Chondrocyte (in vitro differentiated cells): ENCODE data around the gene LRRC28. TPM values are rescaled to one million over a fixed set of nuclear protein-coding genes. Genes with fewer than 3 reads are reported as not detected.
A peak's percentile ranks its signal among the peaks of the same experiment; 100 is the strongest.

Experiments
- DNase-seq: peaks from one replicate; pipeline ENCODE4 v3.0.0; 2021; ENCODE audit warnings: mixed read lengths, low spot score
- H3K27ac Mint-ChIP-seq: one replicate; pipeline ENCODE4 v1.8.0; 2021; ENCODE audit warnings: mild to moderate bottlenecking, moderate library complexity, mixed read lengths; ENCODE audit not compliant: unreplicated experiment
- H3K27me3 Mint-ChIP-seq: 2 replicates; pipeline ENCODE4 v1.8.0; 2021; ENCODE audit warnings: low read depth, mixed read lengths
- H3K36me3 Mint-ChIP-seq: 2 replicates; pipeline ENCODE4 v1.8.0; 2021; ENCODE audit warnings: low read depth, mixed read lengths
- H3K4me1 Mint-ChIP-seq: 2 replicates; pipeline ENCODE4 v1.8.0; 2021; ENCODE audit warnings: low read depth, mild to moderate bottlenecking, mixed read lengths
- H3K4me3 Mint-ChIP-seq: one replicate; pipeline ENCODE4 v1.8.0; 2021; ENCODE audit warnings: mild to moderate bottlenecking, moderate library complexity, mixed read lengths; ENCODE audit not compliant: unreplicated experiment
- H3K9me3 Mint-ChIP-seq: 2 replicates; pipeline ENCODE4 v1.8.0; 2021; ENCODE audit warnings: low read depth, mixed read lengths
- CTCF ChIP-seq: fragments of 200-600 bp; sonication (generic); IDR thresholded peaks from 2 replicates; pipeline ENCODE4 v1.5.0; 2021; ENCODE audit warnings: antibody characterized with exemption, mild to moderate bottlenecking, moderate library complexity
- total RNA-seq: library from RNA; stranded (reverse); gene quantifications from 3 replicates; pipeline ENCODE4 v1.2.1, GENCODE V29; 2021

The LRRC28 gene
- total RNA-seq, 1 donor from 2014 or later, result 28.5 TPM

- DNase-seq, result peak; percentile 72
- TF ChIP-seq CTCF, result no peak
- Mint-ChIP-seq H3K4me1 (peaks cover 40% of the 10 kb centered on the region), H3K27me3 (no peaks in the 10 kb centered on the region), H3K27ac (peak overlapping the region; percentile 89), H3K36me3 (no peaks in the 10 kb centered on the region), H3K4me3 (no peak overlapping the region), H3K9me3 (no peaks in the 10 kb centered on the region)
These were observed 175.3 kb downstream of the LRRC28 start for GRCh38 chr15:99426431-99427105.

GRCh38 chr15:99427210-99427609 lies 175.9 kb downstream of the LRRC28 start:
- DNase-seq, result peak; percentile 53
- Mint-ChIP-seq H3K4me3 (no peak overlapping the region), H3K27me3 (no peaks in the 10 kb centered on the region), H3K9me3 (no peaks in the 10 kb centered on the region), H3K27ac (no peak overlapping the region), H3K36me3 (no peaks in the 10 kb centered on the region), H3K4me1 (peaks cover 37% of the 10 kb centered on the region)
- no peak for TF ChIP-seq CTCF

- Mint-ChIP-seq H3K9me3 (no peaks in the 10 kb centered on the region), H3K36me3 (no peaks in the 10 kb centered on the region), H3K4me3 (no peak overlapping the region), H3K27ac (no peak overlapping the region), H3K27me3 (no peaks in the 10 kb centered on the region), H3K4me1 (peaks cover 33% of the 10 kb centered on the region)
- TF ChIP-seq CTCF, result no peak
- DNase-seq, result peak; percentile 47
These were observed 176.5 kb downstream of the LRRC28 start for GRCh38 chr15:99427668-99428361.

GRCh38 chr15:99429681-99430081 lies 178.4 kb downstream of the LRRC28 start:
- peaks cover 37% of the 10 kb centered on the region for H3K4me1 Mint-ChIP-seq

More at GRCh38 chr15:99429681-99430081, 178.4 kb downstream of the LRRC28 start:
- Mint-ChIP-seq H3K36me3 (no peaks in the 10 kb centered on the region), H3K4me3 (no peak overlapping the region), H3K27ac (no peak overlapping the region), H3K9me3 (no peaks in the 10 kb centered on the region), H3K27me3 (no peaks in the 10 kb centered on the region)
- TF ChIP-seq CTCF, result no peak
- DNase-seq, result peak; percentile 57
